Peyer's patch (tissue), 4 donors: ENCODE results near the gene TMBIM6.

Experiments
- CTCF ChIP-seq, 6 experiments: fragments of 450-650 bp in 4 of 6; fragments of 200-600 bp in 2 of 6; sonication (generic) in 1 of 6; IDR thresholded peaks; one replicate each; pipeline ENCODE4 v1.5.1; 2017 to 2019; ENCODE audit warnings: antibody characterized with exemption in 6 of 6, mild to moderate bottlenecking in 3 of 6, moderate library complexity in 1 of 6
- POLR2A ChIP-seq, 2 donors: fragments of 450-650 bp; IDR thresholded peaks; one replicate each; pipeline ENCODE4 v1.5.1; 2017; ENCODE audit warnings: antibody characterized with exemption in 2 of 2, mild to moderate bottlenecking in 2 of 2, moderate library complexity in 2 of 2

GRCh38 chr12:49692851-49693250 is 48.5 kb upstream of the TMBIM6 start:
- no peak for TF ChIP-seq CTCF (IDR thresholded peaks at IDR 0.05)
- no peak for TF ChIP-seq POLR2A (IDR thresholded peaks at IDR 0.05)
